ENCODE measurements around the gene BARHL2. TPM values are rescaled to one million over a fixed set of nuclear protein-coding genes. Genes with fewer than 3 reads are reported as not detected.

The BARHL2 gene
- total and polyA plus RNA-seq, 2 donors (not counting 3 experiments of a cell fraction or from before 2014, with no cell fraction given): not detected

GRCh38 chr1:90728502-90729287 lies 11.6 kb upstream of the BARHL2 start:
- no peaks in the 10 kb centered on the region for H3K79me2 ChIP-seq (ENCODE audit: control insufficient read depth, insufficient read depth, low read length)
- dilution Hi-C loops (cut with MboI; ENCODE audit: extremely low pct_ligation_motif_present, low sequenced_read_pairs) (no loop called here), intact Hi-C loops (cut with micrococcal nuclease) (loop anchor here (5.0 kb wide), 1 partner anchor 124 kb away; no protein-coding TSS in a partner anchor)
- H3K4me2 ChIP-seq (ENCODE audit: insufficient read depth, low read length): no peak overlapping the region
- H2AFZ ChIP-seq (ENCODE audit: low read depth, low read length): no peak overlapping the region
- FAIRE-seq (no peak), DNase-seq (ENCODE audit: low read depth, low spot score) (no peak)
- no peaks in the 10 kb centered on the region for H3K36me3 ChIP-seq (ENCODE audit: control insufficient read depth in 2 of 2, extremely low read depth in 1 of 2, insufficient read depth in 2 of 2, low read length in 2 of 2)
- H3K27ac ChIP-seq (ENCODE audit: insufficient read depth, low read depth, low read length): no peak overlapping the region
- POLR2A ChIA-PET: no interaction called here
- no peak overlapping the region for H3K9ac ChIP-seq (replicated peaks; ENCODE audit: extremely low read depth, insufficient read depth, low read length)
- H4K20me1 ChIP-seq (replicated peaks; ENCODE audit: control insufficient read depth, extremely low read depth, insufficient read depth, low read length): no peaks in the 10 kb centered on the region
- peak; percentile 71 for TF ChIP-seq EZH2 (IDR thresholded peaks at IDR 0.05; ENCODE audit: borderline replicate concordance, low read depth, low read length, severe bottlenecking)
- no peak for TF ChIP-seq MYC (IDR thresholded peaks at IDR 0.05; ENCODE audit: low read depth, low read length)
- H3K4me1 ChIP-seq (ENCODE audit: control insufficient read depth, extremely low read depth, insufficient read depth, low read length): peaks cover 2% of the 10 kb centered on the region
- H3K4me3 ChIP-seq (replicated peaks in 1 of 3; ENCODE audit: insufficient read depth in 1 of 3, low read depth in 1 of 3, low read length in 3 of 3): no peak overlapping the region
- BruUV-seq (replicated peaks): no TSS peak
- H3K27me3 ChIP-seq (ENCODE audit: control insufficient read depth in 2 of 2, insufficient read depth in 2 of 2, low read length in 2 of 2): peaks cover 84 to 98% of the 10 kb centered on the region in 2 experiments
- H3K9me3 ChIP-seq (replicated peaks; ENCODE audit: control insufficient read depth, insufficient read depth, low read length): no peaks in the 10 kb centered on the region
- no peaks in the 10 kb centered on the region for H3K9me1 ChIP-seq (replicated peaks; ENCODE audit: control insufficient read depth, extremely low read depth, insufficient read depth, low read length)
- CTCF ChIA-PET: interaction anchor here (0.6 to 7.4 kb wide), 10 partner anchors 9 to 552 kb away, joined by 3 to 56 read pairs (median 3); no protein-coding TSS in a partner anchor

DNA sequence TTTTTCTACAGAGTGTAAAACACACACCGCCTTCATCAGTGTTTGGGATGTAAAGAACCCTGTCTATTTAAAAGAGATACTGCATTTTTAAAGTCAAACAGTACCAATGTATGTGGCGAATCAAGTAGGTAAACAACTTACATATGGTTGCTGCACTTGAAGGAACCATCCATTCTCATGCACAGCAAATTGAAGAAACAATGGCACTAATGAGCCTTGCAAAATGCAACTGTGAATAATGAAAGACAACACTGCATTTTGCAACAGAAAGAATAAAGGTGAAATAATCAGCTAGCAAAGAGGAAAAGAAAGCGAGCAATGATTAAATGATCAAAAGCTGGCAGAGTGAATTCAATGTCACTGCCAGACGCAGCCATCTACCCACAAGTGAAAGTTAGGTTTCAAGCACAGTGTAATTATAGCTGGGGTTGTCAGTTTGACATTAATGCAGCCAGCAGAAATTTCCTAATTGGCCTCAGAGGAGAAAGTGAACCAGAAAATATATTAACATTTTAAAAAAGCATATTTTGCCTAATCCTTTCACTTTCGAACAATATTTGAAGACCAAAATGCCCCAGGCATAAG lies 10.9 kb upstream of the BARHL2 start:
- ChIA-PET CTCF (interaction anchor here (0.6 to 7.4 kb wide), 7 partner anchors 8 to 552 kb away, joined by 3 to 56 read pairs (median 3); no protein-coding TSS in a partner anchor), POLR2A (no interaction called here)
- dilution Hi-C loops (cut with MboI; ENCODE audit: extremely low pct_ligation_motif_present, low sequenced_read_pairs): no loop called here
- H4K20me1 ChIP-seq (replicated peaks; ENCODE audit: control insufficient read depth, extremely low read depth, insufficient read depth, low read length): no peaks in the 10 kb centered on the region
- H3K36me3 ChIP-seq (ENCODE audit: control insufficient read depth in 2 of 2, extremely low read depth in 1 of 2, insufficient read depth in 2 of 2, low read length in 2 of 2): no peaks in the 10 kb centered on the region
- H3K4me3 ChIP-seq (replicated peaks in 1 of 3; ENCODE audit: insufficient read depth in 1 of 3, low read depth in 1 of 3, low read length in 3 of 3): no peak overlapping the region
- no peak overlapping the region for H3K4me2 ChIP-seq (ENCODE audit: insufficient read depth, low read length)
- H2AFZ ChIP-seq (ENCODE audit: low read depth, low read length): no peak overlapping the region
- intact Hi-C loops (cut with micrococcal nuclease): loop anchor here (5.0 kb wide), 1 partner anchor 124 kb away; no protein-coding TSS in a partner anchor
- H3K27ac ChIP-seq (ENCODE audit: insufficient read depth, low read depth, low read length): no peak overlapping the region
- FAIRE-seq: no peak
- no peaks in the 10 kb centered on the region for H3K9me1 ChIP-seq (replicated peaks; ENCODE audit: control insufficient read depth, extremely low read depth, insufficient read depth, low read length)
- peaks cover 89 to 99% of the 10 kb centered on the region in 2 experiments for H3K27me3 ChIP-seq (ENCODE audit: control insufficient read depth in 2 of 2, insufficient read depth in 2 of 2, low read length in 2 of 2)
- H3K4me1 ChIP-seq (ENCODE audit: control insufficient read depth, extremely low read depth, insufficient read depth, low read length): peaks cover 2% of the 10 kb centered on the region
- no peak for TF ChIP-seq MYC (IDR thresholded peaks at IDR 0.05; ENCODE audit: low read depth, low read length)
- TF ChIP-seq, protein P1, sequence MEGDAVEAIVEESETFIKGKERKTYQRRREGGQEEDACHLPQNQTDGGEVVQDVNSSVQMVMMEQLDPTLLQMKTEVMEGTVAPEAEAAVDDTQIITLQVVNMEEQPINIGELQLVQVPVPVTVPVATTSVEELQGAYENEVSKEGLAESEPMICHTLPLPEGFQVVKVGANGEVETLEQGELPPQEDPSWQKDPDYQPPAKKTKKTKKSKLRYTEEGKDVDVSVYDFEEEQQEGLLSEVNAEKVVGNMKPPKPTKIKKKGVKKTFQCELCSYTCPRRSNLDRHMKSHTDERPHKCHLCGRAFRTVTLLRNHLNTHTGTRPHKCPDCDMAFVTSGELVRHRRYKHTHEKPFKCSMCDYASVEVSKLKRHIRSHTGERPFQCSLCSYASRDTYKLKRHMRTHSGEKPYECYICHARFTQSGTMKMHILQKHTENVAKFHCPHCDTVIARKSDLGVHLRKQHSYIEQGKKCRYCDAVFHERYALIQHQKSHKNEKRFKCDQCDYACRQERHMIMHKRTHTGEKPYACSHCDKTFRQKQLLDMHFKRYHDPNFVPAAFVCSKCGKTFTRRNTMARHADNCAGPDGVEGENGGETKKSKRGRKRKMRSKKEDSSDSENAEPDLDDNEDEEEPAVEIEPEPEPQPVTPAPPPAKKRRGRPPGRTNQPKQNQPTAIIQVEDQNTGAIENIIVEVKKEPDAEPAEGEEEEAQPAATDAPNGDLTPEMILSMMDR (IDR thresholded peaks at IDR 0.05; ENCODE audit: extremely low read depth in 1 of 2, insufficient read depth in 1 of 2, low read depth in 1 of 2, low read length in 2 of 2): no peak
- H3K9me3 ChIP-seq (replicated peaks; ENCODE audit: control insufficient read depth, insufficient read depth, low read length): no peaks in the 10 kb centered on the region
- no peak overlapping the region for H3K9ac ChIP-seq (replicated peaks; ENCODE audit: extremely low read depth, insufficient read depth, low read length)
- no peaks in the 10 kb centered on the region for H3K79me2 ChIP-seq (ENCODE audit: control insufficient read depth, insufficient read depth, low read length)
- BruUV-seq (replicated peaks): no TSS peak
- no peak for DNase-seq (ENCODE audit: low read depth, low spot score)

Data from endothelial cell of umbilical vein (primary cell).